Liver (tissue), 3 donors: ENCODE results near the gene ACTN2.

Experiments
- CTCF ChIP-seq: fragments of 150-350 bp; IDR thresholded peaks from 2 replicates; pipeline ENCODE4 v1.5.1; 2017; ENCODE audit warnings: improper control_type of control experiment, low read depth, low read length; ENCODE audit not compliant: missing input control
- GABPA ChIP-seq, 2 donors: IDR thresholded peaks in 1 of 2; conservative IDR thresholded peaks in 1 of 2; 2 replicates each; pipeline ENCODE4 v1.6.1; 2016; ENCODE audit warnings: antibody characterized with exemption in 2 of 2, mild to moderate bottlenecking in 1 of 2, moderate library complexity in 1 of 2
- RXRA ChIP-seq, 2 donors: IDR thresholded peaks; 2 replicates each; pipeline ENCODE4 v1.6.1; 2017 to 2018; ENCODE audit warnings: antibody characterized with exemption in 2 of 2, mild to moderate bottlenecking in 1 of 2
- ZBTB33 ChIP-seq: IDR thresholded peaks from 2 replicates; pipeline ENCODE4 v1.6.1; 2016; ENCODE audit warnings: antibody characterized with exemption
- TF ChIP-seq, protein P1 (sequence below): IDR thresholded peaks from 2 replicates; pipeline ENCODE4 v1.6.1; 2016; ENCODE audit warnings: antibody characterized with exemption
- donor health status: healthy.
- donor health status: healthy.

DNA sequence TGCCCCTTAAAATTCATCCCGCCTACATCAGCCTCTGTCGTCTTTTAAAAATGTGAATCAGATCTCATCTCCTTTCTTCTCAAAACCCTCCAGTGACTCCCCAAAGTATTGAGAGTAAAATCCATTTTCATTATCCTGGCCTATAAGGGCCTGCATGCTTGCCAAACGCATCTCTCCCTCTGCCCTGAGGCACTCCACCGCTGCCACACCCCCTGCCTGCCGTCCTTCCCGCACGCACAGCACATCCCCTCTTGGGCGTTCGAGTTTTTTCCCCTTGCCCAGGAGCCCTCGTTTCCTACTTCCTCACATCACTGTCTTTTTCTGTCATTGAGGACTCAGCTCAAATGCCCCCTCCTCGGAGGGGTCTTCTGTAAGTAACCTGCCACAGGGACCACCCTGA lies 55.5 kb downstream of the ACTN2 start:
- no peak for TF ChIP-seq RXRA (IDR thresholded peaks at IDR 0.05)
- no peak for TF ChIP-seq CTCF
- TF ChIP-seq, protein P1, sequence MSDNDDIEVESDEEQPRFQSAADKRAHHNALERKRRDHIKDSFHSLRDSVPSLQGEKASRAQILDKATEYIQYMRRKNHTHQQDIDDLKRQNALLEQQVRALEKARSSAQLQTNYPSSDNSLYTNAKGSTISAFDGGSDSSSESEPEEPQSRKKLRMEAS, result no peak
- no peak for TF ChIP-seq ZBTB33
- TF ChIP-seq GABPA (IDR thresholded peaks at IDR 0.05 in 1 of 2, conservative IDR thresholded peaks at IDR 0.05 in 1 of 2), result no peak
